K562 (cell line): ENCODE data around the gene PPP2R2B. TPM values are rescaled to one million over a fixed set of nuclear protein-coding genes. Genes with fewer than 3 reads are reported as not detected.

Source experiments
- SPI1 ChIP-seq: IDR thresholded peaks from 2 replicates; pipeline ENCODE4 v1.6.1; 2011; ENCODE audit warnings: low read depth, low read length, control low read depth, borderline replicate concordance
- STAT5A ChIP-seq: IDR thresholded peaks from 2 replicates; pipeline ENCODE4 v1.6.1; 2012; ENCODE audit warnings: low read length, inconsistent platforms, borderline replicate concordance
- THRB ChIP-seq: fragments of 450-650 bp; formaldehyde crosslinking; conservative IDR thresholded peaks from 2 replicates; pipeline ENCODE4 v1.4.0; 2022; ENCODE audit warnings: mild to moderate bottlenecking, missing genetic modification characterization
- ZBTB40 ChIP-seq, 2 experiments: fragments of 450-650 bp in 1 of 2; sonication (generic) in 1 of 2; formaldehyde crosslinking in 1 of 2; IDR thresholded peaks; 2 replicates each; pipeline versions ENCODE4 v1.7.1 to v1.9.0; 2016 to 2022; ENCODE audit warnings: inconsistent platforms in 1 of 2, mild to moderate bottlenecking in 1 of 2, missing genetic modification reagents in 1 of 2
- ZFP36 ChIP-seq: fragments of 150-350 bp; IDR thresholded peaks from 2 replicates; pipeline ENCODE4 v1.6.1; 2018; ENCODE audit warnings: low read length, low read depth; ENCODE audit not compliant: partially characterized antibody
- ZFX ChIP-seq: sonication (generic); formaldehyde crosslinking; IDR thresholded peaks from 2 replicates; pipeline ENCODE4 v1.8.0; 2022; ENCODE audit warnings: mild to moderate bottlenecking, missing genetic modification reagents, moderate library complexity
- polyA plus RNA-seq, 8 experiments: library from polyadenylated mRNA; depleted of rRNA in 4 of 8; stranded (reverse) in 5 of 8; unstranded in 3 of 8; fragments of >200 nt; fragmentation: Nextera tagmentation in 2 of 8; fragmentation: Illumina TruSeq in 1 of 8; extraction: Ambion mirVana in 2 of 8; extraction: Trizol in 1 of 8; gene quantifications; 2 replicates each; pipeline versions ENCODE4 v1.2.1 to v1.2.3, GENCODE V29; 2011 to 2014; ENCODE audit warnings: inconsistent platforms in 1 of 8, missing spikeins in 1 of 8
- total RNA-seq, 7 experiments: library from RNA; depleted of rRNA in 6 of 7; stranded (reverse); fragments of >200 nt in 6 of 7; fragmentation: Illumina TruSeq in 2 of 7; extraction: Trizol in 2 of 7; gene quantifications; 2 replicates each; pipeline versions ENCODE4 v1.2.1 to v1.2.3, GENCODE V29; 2011 to 2021; ENCODE audit warnings: low replicate concordance in 1 of 7

PPP2R2B gene
- total and polyA plus RNA-seq, 9 of the 15 experiments (the other 6 are each of a cell fraction or from before 2014, with no cell fraction given), result not detected

GRCh38 chr5:146726891-146727290 lies 151.7 kb downstream of the PPP2R2B start (continued):
- TF ChIP-seq ZBTB40 (IDR thresholded peaks at IDR 0.05) (no peak), ZBTB40 (CRISPR knock-in tag; IDR thresholded peaks at IDR 0.05) (no peak), SPI1 (no peak), STAT5A (no peak), ZFP36 (no peak), ZFX (CRISPR knock-in tag) (no peak), THRB (CRISPR knock-in tag) (no peak)
